ENCODE results near the gene COMTD1. TPM values are rescaled to one million over a fixed set of nuclear protein-coding genes. Genes with fewer than 3 reads are reported as not detected.
"Not testable (repeated sequence)": the region's sequence is repeated elsewhere in the genome, so short reads cannot be mapped to it uniquely, and the experiment has no call there.

COMTD1 gene
- total and polyA plus RNA-seq, 12 donors: 2.0 to 137 (median 32.7) TPM

DNA sequence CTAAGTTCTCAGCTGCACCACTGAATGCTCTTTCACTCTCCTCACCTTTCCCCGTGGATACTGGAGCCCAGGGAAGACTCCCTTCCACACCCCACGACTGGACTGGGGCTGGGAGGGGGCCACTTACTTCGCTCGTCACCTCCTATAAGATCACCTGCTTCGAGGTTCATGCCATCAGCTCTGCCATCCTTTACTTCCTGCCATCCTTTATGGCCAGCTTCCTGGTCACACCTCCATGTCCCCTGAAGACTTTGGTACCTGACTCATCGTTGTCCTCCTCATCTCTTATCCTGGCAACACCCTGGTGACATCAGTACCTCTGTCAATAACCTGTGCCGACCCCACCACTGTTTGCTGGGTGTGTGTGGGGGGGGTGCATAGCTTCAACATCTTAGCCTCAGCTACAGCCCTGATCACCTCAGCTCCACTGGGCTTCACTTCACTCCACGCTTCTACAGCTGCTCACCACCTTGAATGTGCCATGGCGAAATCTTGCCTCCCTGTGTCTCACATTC is 33.9 kb downstream of the COMTD1 start:
- intact Hi-C loops (cut with DNase I): no loop called here
- WGBS, 4 donors: 87 to 91% (median 89%) methylated on average over 9 of the region's 9 CpGs
- H3K4me1 ChIP-seq (replicated peaks in 1 of 2): peaks cover 5 to 15% of the 10 kb centered on the region in 2 donors
- DNase-seq: peak in 2 of 7 donors; percentile 11 to 23
- no peak overlapping the region for H3K4me3 ChIP-seq
- TF ChIP-seq, protein P1, sequence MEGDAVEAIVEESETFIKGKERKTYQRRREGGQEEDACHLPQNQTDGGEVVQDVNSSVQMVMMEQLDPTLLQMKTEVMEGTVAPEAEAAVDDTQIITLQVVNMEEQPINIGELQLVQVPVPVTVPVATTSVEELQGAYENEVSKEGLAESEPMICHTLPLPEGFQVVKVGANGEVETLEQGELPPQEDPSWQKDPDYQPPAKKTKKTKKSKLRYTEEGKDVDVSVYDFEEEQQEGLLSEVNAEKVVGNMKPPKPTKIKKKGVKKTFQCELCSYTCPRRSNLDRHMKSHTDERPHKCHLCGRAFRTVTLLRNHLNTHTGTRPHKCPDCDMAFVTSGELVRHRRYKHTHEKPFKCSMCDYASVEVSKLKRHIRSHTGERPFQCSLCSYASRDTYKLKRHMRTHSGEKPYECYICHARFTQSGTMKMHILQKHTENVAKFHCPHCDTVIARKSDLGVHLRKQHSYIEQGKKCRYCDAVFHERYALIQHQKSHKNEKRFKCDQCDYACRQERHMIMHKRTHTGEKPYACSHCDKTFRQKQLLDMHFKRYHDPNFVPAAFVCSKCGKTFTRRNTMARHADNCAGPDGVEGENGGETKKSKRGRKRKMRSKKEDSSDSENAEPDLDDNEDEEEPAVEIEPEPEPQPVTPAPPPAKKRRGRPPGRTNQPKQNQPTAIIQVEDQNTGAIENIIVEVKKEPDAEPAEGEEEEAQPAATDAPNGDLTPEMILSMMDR (IDR thresholded peaks at IDR 0.05): no peak
- no peak for TF ChIP-seq POLR2A (IDR thresholded peaks at IDR 0.05)
- no peak overlapping the region for H3K27ac ChIP-seq
- no peaks in the 10 kb centered on the region for H3K36me3 ChIP-seq (replicated peaks in 1 of 2)
- no peaks in the 10 kb centered on the region for H3K27me3 ChIP-seq
- no peaks in the 10 kb centered on the region for H3K9me3 ChIP-seq (replicated peaks in 1 of 3)

DNA sequence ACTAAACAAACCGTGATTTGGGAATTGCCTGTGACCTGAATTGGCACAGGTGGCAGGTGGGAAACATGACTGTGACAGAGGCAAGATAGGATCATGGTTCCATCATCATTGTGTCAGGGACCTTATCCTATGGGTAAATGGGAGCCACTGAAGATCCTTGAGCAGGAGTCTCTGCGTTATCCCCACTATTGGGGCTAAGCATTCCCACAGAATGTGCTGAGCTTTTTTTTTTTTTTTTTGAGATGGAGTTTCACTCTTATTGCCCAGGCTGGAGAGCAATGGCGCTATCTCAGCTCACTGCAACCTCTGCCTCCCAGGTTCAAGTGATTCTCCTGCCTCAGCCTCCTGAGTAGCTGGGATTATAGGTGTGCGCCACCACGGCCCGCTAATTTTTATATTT is 35.8 kb downstream of the COMTD1 start:
- H3K27ac ChIP-seq; intact Hi-C loops (cut with DNase I); H3K4me3 ChIP-seq; H3K36me3 ChIP-seq (replicated peaks in 1 of 2); H3K27me3 ChIP-seq; H3K9me3 ChIP-seq (replicated peaks in 1 of 3): not testable (repeated sequence)
- DNase-seq: peak in 1 of 7 donors; percentile 6
- H3K4me1 ChIP-seq (replicated peaks in 1 of 2): peaks cover 5 to 21% of the 10 kb centered on the region in 2 donors
- WGBS, 4 donors: 70 to 98% (median 83%) methylated on average over 5 to 6 of the region's 6 CpGs

DNA sequence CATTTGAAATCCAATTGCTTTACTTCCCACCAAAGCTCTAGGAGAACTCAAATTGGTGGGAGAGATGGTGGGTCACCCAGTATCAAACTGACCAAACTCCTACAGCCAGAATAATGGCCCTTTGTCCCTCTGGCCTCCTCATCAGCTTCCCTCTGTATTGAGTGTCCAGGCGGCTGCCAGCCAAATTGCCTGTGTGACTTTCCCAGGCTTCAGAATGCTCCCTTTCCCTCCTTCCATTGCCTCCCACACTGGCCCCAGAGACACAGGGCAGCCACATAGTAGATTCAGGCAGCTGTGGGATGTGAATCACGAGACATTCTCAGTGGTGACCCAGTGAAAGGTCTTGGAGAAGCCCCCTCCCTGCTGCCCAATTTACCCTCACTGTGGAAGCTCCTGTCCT is 37.9 kb downstream of the COMTD1 start:
- H3K9me3 ChIP-seq (replicated peaks in 1 of 3): no peaks in the 10 kb centered on the region
- H3K4me3 ChIP-seq: no peak overlapping the region
- WGBS, 4 donors: 84 to 99% (median 89%) methylated on average over 1 to 2 of the region's 2 CpGs
- H3K36me3 ChIP-seq (replicated peaks in 1 of 2): no peaks in the 10 kb centered on the region
- no peaks in the 10 kb centered on the region for H3K27me3 ChIP-seq
- TF ChIP-seq, protein P1 (IDR thresholded peaks at IDR 0.05): no peak
- TF ChIP-seq POLR2A (IDR thresholded peaks at IDR 0.05): no peak
- intact Hi-C loops (cut with DNase I): no loop called here
- no peak overlapping the region for H3K27ac ChIP-seq
- H3K4me1 ChIP-seq (replicated peaks in 1 of 2): peaks cover 0 to 16% of the 10 kb centered on the region in 2 donors
- DNase-seq: peak in 2 of 7 donors; percentile 13 to 30

- WGBS, 4 donors: 79 to 91% (median 87%) methylated on average over 2 to 3 of the region's 3 CpGs
- H3K9me3 ChIP-seq (replicated peaks in 1 of 3): no peaks in the 10 kb centered on the region
- TF ChIP-seq, protein P1 (IDR thresholded peaks at IDR 0.05): no peak
- TF ChIP-seq POLR2A (IDR thresholded peaks at IDR 0.05): no peak
- no peak overlapping the region for H3K4me3 ChIP-seq
- peaks cover 0 to 19% of the 10 kb centered on the region in 2 donors for H3K4me1 ChIP-seq (replicated peaks in 1 of 2)
- no peaks in the 10 kb centered on the region for H3K27me3 ChIP-seq
- intact Hi-C loops (cut with DNase I): no loop called here
- no peak overlapping the region for H3K27ac ChIP-seq
- DNase-seq: peak in 2 of 7 donors; percentile 17 to 39
- no peaks in the 10 kb centered on the region for H3K36me3 ChIP-seq (replicated peaks in 1 of 2)
Observed at GRCh38 chr10:75197066-75197465, 38.7 kb downstream of the COMTD1 start.
